PFSK-1 (cell line): ENCODE results near the gene LIX1.

ENCODE experiments used
- FOXP2 ChIP-seq: optimal IDR thresholded peaks from 2 replicates; pipeline ENCODE3; 2011; ENCODE audit warnings: borderline replicate concordance, control low read depth, inconsistent platforms; ENCODE audit not compliant: insufficient read depth; ENCODE audit errors: extremely low read length, extremely low read depth
- POLR2AphosphoS5 ChIP-seq: IDR thresholded peaks from 2 replicates; pipeline ENCODE4 v1.6.1; 2012; ENCODE audit warnings: low read depth, mild to moderate bottlenecking, control low read depth, low read length, moderate library complexity
- REST ChIP-seq, 2 experiments: IDR thresholded peaks; 2 replicates each; pipeline versions ENCODE4 v1.6.1 to v1.8.0; 2011 to 2012; ENCODE audit warnings: low read depth in 2 of 2, low read length in 2 of 2, control low read depth in 1 of 2, inconsistent platforms in 1 of 2, mild to moderate bottlenecking in 1 of 2, moderate library complexity in 1 of 2; ENCODE audit not compliant: insufficient read depth in 1 of 2
- SIN3A ChIP-seq: IDR thresholded peaks from 2 replicates; pipeline ENCODE4 v1.6.1; 2012; ENCODE audit warnings: mild to moderate bottlenecking, low read length, moderate library complexity, borderline replicate concordance; ENCODE audit not compliant: insufficient read depth
- TAF1 ChIP-seq: IDR thresholded peaks from 2 replicates; pipeline ENCODE4 v1.6.1; 2012; ENCODE audit warnings: low read length, control low read depth, borderline replicate concordance; ENCODE audit not compliant: insufficient read depth

The LIX1 gene

DNA sequence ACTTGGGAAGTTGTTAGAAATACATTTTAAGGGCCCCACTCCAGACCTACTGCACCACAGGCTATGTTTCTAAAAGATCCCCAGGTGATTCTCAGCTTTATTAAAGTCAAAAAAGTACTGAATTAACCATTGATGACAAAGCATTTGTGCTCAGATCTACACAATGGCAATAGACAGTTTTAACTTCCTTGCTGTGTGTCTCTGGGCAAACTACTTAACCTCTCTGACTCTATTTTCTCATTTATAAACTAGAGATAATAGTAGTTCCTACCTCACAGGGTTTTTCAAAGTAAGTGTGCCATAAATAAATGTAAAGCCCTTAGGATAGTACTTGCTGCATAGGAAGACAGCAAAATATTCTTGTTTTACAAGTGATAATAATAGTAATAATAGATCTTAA lies 66.3 kb downstream of the LIX1 start:
- TF ChIP-seq FOXP2: no peak
- no peak for TF ChIP-seq SIN3A
- no peak for TF ChIP-seq TAF1
- TF ChIP-seq POLR2AphosphoS5: no peak
- no peak for TF ChIP-seq REST (IDR thresholded peaks at IDR 0.05; ENCODE audit: insufficient read depth in 1 of 2, low read depth in 2 of 2, low read length in 2 of 2)

DNA sequence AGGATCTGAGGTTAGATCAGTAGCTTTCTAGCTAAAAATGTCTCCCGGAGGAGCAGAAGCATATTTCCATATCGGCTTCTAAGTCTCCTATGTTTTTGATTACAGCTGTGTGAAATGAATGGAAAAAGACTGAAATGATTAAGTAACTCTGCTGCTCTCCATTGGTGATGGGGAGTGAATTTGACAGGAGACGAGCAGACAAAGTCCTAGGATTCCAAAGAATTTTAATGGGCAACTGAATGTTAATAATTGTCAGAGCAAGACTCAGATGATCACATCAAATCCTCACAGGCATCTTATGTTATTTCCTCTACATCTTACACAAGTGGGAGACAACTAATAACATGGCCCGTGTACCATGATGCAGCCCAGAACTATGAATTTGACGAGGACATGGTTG lies 66.8 kb downstream of the LIX1 start:
- TF ChIP-seq REST (IDR thresholded peaks at IDR 0.05; ENCODE audit: insufficient read depth in 1 of 2, low read depth in 2 of 2, low read length in 2 of 2): no peak

DNA sequence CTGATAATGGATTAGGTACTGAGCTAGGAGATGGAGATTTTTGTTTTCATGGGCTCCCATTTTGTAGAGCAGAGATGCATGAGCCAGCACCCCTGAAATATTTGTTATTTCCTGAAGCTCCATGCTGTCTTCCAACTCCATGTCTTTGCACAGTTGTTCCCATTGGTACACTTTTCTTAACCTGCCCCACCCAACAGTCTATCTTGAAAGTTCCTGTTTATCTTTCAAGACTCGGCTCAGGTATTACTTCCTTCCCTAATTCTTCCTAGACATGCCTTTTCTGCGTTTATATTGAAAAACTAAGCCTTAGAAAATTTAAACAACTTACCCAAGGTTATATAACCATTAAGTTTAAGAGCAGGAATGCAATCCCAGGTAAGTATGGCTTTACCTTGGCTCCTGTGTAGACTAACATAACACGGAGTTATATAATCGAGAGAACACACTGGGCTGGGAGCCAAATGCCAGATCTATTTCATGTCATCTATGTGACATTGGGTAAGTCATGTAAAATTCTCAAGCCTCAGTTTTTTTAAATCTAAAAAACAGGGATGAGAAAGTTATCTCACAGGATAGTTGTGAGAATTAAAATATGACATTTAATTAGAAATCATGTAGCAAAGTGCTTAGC lies 67.4 kb downstream of the LIX1 start:
- TF ChIP-seq REST (IDR thresholded peaks at IDR 0.05; ENCODE audit: insufficient read depth in 1 of 2, low read depth in 2 of 2, low read length in 2 of 2) (no peak), POLR2AphosphoS5 (no peak), SIN3A (no peak), FOXP2 (no peak), TAF1 (no peak)

DNA sequence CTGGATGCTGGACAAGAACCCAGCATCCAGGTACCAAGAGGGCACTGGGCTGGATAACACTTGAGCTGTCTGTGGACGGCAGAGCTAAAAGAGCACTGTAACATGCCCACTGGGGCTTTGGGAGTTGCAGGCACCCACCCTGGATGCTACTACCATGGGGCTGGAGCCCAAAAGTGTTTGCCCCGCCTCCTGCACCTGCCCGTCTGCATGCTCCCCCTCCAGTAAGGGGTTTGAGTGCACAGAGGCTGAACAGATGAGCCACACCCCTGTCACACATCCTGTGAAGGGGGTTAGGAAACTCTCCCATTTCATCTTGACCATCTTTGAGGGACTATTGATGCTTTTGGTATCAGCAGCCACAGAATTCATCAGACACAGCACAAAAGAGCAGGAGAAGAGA lies 69.0 kb downstream of the LIX1 start:
- TF ChIP-seq SIN3A: no peak

DNA sequence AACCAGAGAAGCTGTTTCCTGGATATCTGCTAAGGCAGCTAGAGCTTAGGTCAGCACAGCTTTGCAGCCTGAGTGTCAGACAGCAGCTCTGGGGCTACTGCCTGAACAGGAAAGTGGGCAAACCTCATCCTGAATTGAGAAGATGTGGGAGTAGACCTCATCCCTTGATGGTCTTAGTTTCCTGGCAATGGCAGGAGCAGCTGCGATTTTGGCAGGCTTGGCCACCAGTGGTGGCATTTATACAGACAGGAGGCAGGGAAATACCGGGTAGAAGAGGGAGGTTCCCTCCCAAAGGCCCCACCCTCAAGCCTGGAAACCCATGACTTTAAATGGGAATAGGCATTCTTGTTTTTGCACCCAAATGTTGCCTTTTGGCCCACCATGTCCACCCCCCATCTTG lies 69.7 kb downstream of the LIX1 start:
- TF ChIP-seq TAF1 (no peak), SIN3A (no peak), REST (IDR thresholded peaks at IDR 0.05; ENCODE audit: insufficient read depth in 1 of 2, low read depth in 2 of 2, low read length in 2 of 2) (no peak), FOXP2 (no peak), POLR2AphosphoS5 (no peak)
